Measurements from ENCODE around the gene PTPRC.

The PTPRC gene

GRCh38 chr1:198679535-198680173, 40.8 kb downstream of the PTPRC start:
- no peak for FAIRE-seq
- DNase-seq (ENCODE audit: insufficient read length, low spot score) = no peak
- TF ChIP-seq POLR2A (IDR thresholded peaks at IDR 0.05; ENCODE audit: low read depth, low read length) = no peak

DNA sequence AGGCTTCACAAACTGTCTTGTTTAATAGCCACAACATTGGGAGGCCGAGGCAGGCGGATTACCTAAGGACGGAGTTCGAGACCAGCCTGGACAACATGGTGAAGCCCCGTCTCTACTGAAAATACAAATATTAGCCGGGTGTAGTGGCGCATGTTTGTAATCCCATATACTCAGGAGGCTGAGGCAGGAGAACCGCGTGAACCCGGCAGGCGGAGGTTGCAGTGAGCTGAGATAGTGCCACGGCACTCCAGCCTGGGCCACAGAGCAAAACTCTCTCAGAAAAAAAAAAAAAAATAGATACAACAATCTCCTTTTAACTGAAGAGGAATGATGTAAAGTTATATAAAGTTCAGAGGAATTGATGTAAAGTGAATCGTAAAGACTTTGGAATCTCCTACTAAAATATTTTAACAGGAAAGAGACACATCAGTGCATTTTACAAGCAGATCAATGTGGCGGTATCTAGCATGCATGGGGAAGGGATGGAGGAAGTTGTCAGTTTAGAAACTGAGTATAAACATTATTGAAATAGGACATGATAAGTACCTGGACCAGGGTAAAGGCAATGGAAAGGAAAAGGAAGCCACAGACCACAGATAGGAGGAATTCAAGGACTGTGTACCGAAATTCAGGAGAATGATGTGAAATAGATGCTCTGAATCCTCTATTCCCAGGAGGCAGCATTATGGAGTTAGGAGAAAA, 41.5 kb downstream of the PTPRC start:
- TF ChIP-seq POLR2A (IDR thresholded peaks at IDR 0.05; ENCODE audit: low read depth, low read length) = no peak
- FAIRE-seq (no peak), DNase-seq (ENCODE audit: insufficient read length, low spot score) (no peak)

DNA sequence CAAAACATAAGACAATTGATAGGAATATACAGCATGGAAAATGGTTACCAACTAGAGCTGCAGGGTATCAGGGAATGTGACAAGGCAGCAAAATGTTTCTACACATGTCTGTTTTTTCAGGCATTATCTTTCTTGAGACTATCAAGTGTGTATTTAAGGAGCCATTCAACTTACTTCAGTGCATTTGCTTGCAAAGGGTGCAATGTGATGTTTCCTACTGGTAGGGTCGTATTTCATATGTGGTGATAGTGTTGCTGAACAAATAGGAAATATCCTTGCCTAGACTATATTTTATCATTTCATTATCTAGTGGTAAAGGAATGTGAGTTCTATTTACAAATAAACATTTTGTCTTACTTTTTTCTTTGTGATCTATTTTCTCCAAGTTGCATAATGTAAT, 42.4 kb downstream of the PTPRC start:
- FAIRE-seq = peak; percentile 57
- TF ChIP-seq POLR2A (IDR thresholded peaks at IDR 0.05; ENCODE audit: low read depth, low read length) = no peak
- DNase-seq (ENCODE audit: insufficient read length, low spot score) = no peak

DNA sequence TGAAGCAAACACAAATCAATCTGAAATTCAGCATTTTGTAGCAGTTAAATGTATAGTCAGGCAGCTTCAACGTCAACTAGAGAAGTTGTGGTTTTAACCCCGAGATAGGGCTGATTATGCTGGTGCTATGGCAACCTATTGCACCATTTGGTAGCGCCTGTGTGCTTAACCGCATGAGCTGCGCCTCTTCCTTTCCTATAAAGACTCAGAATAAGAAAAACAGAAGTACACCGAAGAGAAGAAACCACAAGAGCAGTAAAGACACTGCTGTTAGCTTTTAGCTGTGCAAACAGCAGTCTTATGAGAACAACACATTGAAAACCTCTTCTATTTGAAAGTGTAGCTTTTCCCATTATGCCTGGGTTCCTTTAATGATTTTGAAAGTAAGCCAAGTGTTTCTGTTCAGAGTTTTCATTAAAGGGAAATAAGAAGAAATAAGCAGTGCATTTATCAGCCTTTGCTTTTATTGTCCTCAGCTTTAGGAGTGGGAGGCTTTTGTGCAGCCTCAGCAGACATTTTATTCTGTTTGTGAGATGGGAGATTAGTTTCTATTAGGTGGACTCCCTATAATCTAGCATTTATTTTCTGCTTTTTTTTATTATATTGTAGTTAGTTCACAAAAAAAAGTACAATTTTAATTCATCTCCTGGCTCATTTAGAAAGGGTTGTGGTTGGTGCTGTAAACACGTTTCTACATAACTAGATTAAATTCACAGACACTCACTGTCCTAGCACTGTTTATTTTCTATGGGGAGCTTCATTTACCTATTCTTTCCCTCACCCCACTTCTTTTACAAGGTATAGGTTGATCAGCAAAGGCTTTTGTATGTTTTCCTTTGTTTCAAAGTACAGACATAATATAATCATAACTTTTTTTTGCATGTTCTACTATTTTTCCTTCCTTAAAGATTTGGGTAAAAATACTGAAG, 43.3 kb downstream of the PTPRC start:
- no peak for TF ChIP-seq POLR2A (IDR thresholded peaks at IDR 0.05; ENCODE audit: low read depth, low read length)
- FAIRE-seq (peak; percentile 98), DNase-seq (ENCODE audit: insufficient read length, low spot score) (no peak)

DNA sequence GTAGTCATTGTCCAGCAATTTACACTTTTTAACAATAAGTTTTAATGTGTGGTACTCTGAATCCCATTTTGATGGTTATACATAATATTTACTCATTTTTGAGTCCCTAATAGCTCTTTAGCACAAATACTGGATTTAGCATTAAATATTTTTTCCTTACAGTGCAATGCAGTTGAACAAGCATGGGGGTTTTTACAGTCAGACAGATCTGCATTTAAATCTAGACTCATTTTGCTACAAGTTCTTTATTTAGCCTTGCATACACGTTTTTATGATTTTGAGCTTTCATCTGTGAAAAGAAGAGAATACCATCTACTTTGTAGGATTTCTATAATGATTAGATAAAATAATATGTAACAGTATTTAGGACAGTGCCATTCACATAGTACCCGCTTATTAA, 44.0 kb downstream of the PTPRC start:
- no peak for TF ChIP-seq POLR2A (IDR thresholded peaks at IDR 0.05; ENCODE audit: low read depth, low read length)
- FAIRE-seq (no peak), DNase-seq (ENCODE audit: insufficient read length, low spot score) (no peak)

DNA sequence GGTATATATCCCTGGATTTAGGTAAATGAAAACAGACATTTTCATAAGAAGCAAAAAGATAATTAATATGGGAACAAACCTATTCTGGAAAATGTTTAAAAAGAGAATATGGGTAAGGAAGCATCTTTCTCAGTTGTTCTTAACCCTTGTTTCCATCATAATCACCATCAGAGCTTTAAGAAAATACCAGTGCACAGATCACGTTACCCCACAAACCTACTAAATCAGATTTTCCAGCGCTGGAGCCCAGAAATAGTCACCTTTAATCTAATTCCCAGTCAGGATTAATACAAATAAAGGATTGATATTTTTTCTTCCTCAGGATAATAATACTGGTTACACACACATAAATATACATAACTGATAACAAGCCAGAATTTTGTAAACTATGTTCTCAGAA, 44.6 kb downstream of the PTPRC start:
- no peak for DNase-seq (ENCODE audit: insufficient read length, low spot score)
- no peak for FAIRE-seq
- TF ChIP-seq POLR2A (IDR thresholded peaks at IDR 0.05; ENCODE audit: low read depth, low read length) = no peak

DNA sequence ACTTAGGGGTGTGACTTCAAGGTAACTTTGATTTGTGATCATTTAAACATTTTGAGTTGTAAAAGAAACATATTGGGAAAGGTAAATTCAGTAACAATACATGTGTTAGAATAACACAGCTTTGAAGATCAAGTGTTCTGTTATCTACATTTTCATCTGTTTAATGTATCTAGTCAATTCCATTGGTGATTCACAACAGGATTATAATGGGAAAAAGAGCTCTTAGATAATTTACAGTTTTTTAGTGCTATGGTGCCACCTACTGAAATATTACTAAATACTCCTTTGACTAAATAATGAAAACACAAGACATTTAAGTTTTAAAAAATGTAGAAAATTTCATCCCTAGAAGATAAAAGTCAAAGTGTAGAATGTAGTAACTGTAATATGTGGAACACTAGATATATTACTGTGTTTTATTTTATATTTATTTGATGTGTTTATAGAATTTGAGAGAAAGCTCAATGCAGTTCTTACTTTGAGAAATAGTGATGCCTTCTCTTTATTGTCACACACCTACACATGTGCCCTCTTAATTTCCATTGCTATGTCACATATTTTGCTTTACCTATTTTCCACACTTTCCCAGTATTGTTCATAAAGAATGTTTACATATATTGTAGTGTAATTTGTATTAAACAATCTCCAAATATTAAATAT, 47.4 kb downstream of the PTPRC start:
- DNase-seq (ENCODE audit: insufficient read length, low spot score) = no peak
- peak; percentile 83 for FAIRE-seq
- TF ChIP-seq POLR2A (IDR thresholded peaks at IDR 0.05; ENCODE audit: low read depth, low read length) = no peak

DNA sequence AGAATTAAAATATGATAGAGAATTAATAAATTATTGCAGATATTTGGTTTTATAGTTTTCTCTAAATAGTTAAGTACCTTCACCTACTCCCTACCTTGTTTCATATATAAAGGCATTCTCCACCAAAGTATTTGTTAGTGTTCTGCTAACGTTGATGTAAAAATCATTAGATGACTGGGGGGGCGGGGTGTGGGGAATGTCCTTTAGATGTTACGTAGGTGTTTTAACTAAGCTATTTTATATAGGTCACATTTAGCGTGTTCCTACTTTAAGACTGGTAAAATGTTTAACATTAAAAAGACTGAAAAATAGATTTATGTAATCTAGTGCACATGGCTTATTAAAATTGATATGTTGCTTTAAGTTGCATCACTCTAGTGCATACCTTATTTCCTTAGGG, 48.6 kb downstream of the PTPRC start:
- DNase-seq (ENCODE audit: insufficient read length, low spot score) (no peak), FAIRE-seq (no peak)
- TF ChIP-seq POLR2A (IDR thresholded peaks at IDR 0.05; ENCODE audit: low read depth, low read length) = no peak

DNA sequence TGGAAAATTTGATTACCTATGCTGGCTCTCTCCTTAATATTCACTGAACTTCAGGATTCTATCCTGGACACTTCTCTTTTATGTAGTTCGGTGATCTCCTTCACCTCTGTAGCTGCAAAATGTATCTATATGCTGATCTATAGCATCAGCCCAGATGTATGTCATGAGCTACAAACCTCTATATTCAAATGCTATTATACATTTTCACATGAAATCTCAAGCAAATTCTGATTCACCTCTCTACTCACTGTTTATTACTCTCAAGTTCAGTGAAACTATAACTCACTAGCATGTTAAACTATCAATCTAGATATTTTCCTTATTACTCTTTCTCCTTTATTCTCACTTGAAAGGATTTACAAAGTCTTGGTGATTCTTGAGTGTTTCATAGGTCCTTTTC, 52.2 kb downstream of the PTPRC start:
- no peak for FAIRE-seq
- no peak for TF ChIP-seq POLR2A (IDR thresholded peaks at IDR 0.05; ENCODE audit: low read depth, low read length)
- DNase-seq (ENCODE audit: insufficient read length, low spot score) = no peak

DNA sequence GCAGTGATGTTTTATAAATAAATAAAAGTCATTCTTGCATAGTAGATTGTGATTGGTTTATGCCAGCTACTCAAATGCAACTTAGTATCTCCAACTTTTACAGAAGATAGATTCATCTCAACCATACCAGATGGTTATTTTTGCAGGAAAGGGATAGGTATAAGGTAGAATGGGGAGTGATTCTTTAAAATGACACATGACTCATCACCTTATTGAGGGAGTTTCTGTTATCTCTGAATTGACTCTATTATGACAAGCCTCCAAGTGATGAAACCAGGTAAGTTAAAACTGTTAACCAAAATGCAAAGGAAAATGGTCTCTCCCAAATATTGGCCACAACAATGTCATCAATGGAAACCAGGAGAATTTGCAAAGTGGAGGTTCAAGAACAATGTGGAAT, 54.5 kb downstream of the PTPRC start:
- no peak for FAIRE-seq
- no peak for TF ChIP-seq POLR2A (IDR thresholded peaks at IDR 0.05; ENCODE audit: low read depth, low read length)
- no peak for DNase-seq (ENCODE audit: insufficient read length, low spot score)

DNA sequence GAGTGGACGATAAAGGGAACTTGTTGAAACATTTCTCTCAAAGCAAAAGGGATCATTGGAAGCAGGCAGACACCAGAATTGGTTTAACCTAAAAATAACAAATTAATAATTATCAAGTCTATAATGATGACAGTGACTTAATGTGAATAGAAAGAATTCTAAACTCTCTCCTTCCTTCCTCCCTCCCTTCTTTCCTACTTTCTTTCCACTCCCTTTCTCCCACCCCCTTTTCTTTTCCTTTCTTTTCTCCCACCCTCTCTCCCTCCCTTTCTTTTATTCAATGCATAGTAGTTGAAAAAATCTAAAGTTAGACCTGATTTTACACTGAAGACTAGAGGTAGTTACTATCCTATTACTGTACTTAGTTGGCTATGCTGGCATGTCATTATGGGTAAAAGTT, 55.7 kb downstream of the PTPRC start:
- FAIRE-seq (no peak), DNase-seq (ENCODE audit: insufficient read length, low spot score) (no peak)
- TF ChIP-seq POLR2A (IDR thresholded peaks at IDR 0.05; ENCODE audit: low read depth, low read length) = no peak

DNA sequence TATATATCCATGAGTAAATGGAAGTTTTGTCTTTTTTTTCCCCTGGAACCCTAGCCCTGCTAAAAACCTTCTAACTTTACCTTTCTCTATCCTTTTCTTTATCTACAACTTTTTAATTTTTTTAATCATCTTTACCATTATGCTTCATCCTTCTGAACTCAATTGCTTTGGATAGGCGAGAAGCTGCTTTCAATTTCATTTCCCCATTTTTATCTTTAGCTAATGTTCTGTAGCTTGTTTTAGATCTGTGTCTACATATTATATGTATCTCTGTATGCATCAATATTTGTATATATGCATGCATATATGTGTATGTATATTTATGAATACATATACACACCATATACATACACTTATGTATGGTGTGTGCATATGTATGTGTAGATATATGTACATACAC, 57.4 kb downstream of the PTPRC start:
- no peak for TF ChIP-seq POLR2A (IDR thresholded peaks at IDR 0.05; ENCODE audit: low read depth, low read length)
- DNase-seq (ENCODE audit: insufficient read length, low spot score) (no peak), FAIRE-seq (no peak)

DNA sequence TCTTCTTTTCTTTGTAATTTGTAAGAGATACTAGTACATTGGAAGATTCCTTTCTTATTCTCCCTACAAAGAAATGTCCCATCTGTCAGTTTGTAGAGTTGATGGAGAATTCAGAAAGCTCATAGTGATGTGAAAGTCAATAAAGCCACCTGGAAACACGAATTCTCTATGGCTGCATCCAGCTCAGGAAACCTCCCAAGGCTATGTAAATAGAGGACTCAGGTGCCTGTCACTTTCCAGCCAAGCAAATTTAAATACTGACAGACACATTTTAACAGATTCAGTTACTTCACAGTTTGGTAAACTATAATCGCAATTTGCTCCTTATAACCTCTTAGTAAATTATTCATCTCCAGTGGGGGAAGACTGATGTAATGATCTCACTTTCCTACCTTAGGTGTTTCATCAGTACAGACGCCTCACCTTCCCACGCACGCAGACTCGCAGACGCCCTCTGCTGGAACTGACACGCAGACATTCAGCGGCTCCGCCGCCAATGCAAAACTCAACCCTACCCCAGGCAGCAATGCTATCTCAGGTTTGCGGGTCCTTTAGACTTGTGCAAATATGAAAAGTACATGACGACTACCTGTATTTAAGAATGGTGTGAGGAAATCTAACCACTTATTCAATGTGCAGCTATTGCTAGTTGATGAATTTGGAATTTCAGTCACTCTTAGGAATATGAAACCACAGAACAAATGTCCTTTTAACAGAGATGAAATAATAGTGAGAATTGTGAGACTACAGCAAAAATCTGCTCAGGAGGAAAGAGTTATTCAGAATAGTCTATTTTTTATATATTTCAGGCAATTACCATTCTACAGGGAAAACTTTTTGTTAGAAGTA, 60.6 kb downstream of the PTPRC start:
- no peak for TF ChIP-seq POLR2A (IDR thresholded peaks at IDR 0.05; ENCODE audit: low read depth, low read length)
- peak; percentile 7 for DNase-seq (ENCODE audit: insufficient read length, low spot score)
- FAIRE-seq = no peak

Data from H54 (cell line).